ENCODE data around the gene RPE.

DNA sequence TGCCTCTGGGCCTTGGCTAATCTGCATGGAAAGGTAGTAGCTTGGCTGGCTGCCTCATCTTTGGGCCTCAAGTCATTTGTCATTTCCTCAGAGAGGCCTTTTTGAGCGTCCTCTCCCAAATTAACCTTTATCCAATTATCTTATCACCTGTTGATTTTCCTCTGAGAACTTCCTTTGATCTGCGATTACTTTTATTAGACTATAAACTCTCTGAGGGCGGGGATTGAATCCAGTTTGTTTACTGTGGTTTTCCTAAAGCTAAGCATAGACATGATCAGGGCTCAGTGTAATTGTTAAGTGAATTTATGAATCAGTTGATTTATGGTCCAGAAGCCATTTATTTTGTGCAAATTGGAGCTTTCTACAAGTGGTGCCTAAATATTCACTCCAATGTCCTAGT, 7.5 kb downstream of the RPE start:
- TF ChIP-seq, protein P1, sequence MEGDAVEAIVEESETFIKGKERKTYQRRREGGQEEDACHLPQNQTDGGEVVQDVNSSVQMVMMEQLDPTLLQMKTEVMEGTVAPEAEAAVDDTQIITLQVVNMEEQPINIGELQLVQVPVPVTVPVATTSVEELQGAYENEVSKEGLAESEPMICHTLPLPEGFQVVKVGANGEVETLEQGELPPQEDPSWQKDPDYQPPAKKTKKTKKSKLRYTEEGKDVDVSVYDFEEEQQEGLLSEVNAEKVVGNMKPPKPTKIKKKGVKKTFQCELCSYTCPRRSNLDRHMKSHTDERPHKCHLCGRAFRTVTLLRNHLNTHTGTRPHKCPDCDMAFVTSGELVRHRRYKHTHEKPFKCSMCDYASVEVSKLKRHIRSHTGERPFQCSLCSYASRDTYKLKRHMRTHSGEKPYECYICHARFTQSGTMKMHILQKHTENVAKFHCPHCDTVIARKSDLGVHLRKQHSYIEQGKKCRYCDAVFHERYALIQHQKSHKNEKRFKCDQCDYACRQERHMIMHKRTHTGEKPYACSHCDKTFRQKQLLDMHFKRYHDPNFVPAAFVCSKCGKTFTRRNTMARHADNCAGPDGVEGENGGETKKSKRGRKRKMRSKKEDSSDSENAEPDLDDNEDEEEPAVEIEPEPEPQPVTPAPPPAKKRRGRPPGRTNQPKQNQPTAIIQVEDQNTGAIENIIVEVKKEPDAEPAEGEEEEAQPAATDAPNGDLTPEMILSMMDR (IDR thresholded peaks at IDR 0.05; ENCODE audit: insufficient read depth, low read depth, low read length): no peak
- TF ChIP-seq EZH2 (IDR thresholded peaks at IDR 0.05; ENCODE audit: insufficient read depth, low read length): no peak
